Measurements from ENCODE around the gene GOLGA8K.
"Not testable (repeated sequence)": the region's sequence is repeated elsewhere in the genome, so short reads cannot be mapped to it uniquely, and the experiment has no call there.

- not testable (repeated sequence) for TF ChIP-seq CTCF, POLR2A (IDR thresholded peaks at IDR 0.05)
These were observed 46.2 kb downstream of the GOLGA8K start for GRCh38 chr15:32356909-32357308.
